ENCODE data around the gene ZNF662. TPM values are rescaled to one million over a fixed set of nuclear protein-coding genes. Genes with fewer than 3 reads are reported as not detected.

The ZNF662 gene
- total and polyA plus RNA-seq, 9 of the 15 experiments (the other 6 are each of a cell fraction or from before 2014, with no cell fraction given), result 0.07 to 0.55 (median 0.27) TPM

DNA sequence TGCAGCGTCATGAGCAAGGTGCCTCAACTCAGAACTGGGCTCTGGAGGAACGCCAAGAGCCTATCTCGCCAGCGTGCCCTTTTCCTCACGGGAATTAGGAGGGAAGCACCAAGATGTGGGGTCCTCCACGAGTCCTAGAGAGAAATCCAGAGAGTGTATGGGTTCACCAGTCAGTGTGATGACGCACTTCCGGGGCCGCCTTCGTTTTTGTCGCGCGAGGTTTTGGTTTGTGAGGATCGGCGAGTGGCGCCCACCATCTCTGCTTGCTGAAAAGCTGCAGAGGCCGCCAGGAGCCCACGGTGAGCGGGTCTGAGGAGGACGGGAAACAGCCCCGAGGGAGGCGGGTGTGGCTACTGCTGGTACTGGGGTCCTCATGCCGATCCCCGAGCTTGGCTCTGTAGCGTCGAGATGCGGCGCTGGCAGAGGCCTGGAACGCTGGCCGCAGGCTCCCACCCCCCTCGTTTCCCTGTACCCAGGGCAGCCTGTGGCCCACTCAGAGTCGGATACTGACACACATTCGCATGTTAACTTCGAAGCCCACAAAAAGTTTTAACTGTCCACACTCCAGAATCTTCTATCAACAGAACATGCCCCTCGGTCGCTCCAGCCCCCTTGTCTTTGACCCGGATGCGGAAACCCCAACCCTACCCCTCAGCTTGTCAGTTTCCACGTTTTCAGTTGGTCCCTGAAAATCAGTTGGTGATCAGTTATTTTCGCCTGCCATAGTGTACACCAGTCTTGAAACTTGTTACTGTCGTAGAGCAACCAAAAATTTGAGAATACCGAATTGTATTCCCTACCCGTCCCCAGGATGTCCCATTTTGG, 30.4 kb downstream of the ZNF662 start (continued):
- TF ChIP-seq MGA (IDR thresholded peaks at IDR 0.05) (peak; percentile 56; the same call in 1 of the 2 replicates), ILF3 (IDR thresholded peaks at IDR 0.05; ENCODE audit: borderline replicate concordance) (no peak), THRAP3 (IDR thresholded peaks at IDR 0.05; ENCODE audit: borderline replicate concordance) (no peak), RNF219 (CRISPR knock-in tag; IDR thresholded peaks at IDR 0.05) (no peak), GABPA (tag; conservative IDR thresholded peaks at IDR 0.05; ENCODE audit: low read depth) (peak; percentile 78), RBFOX2 (IDR thresholded peaks at IDR 0.05; ENCODE audit: low read depth, low read length) (peak; percentile 47), ZNF75A (CRISPR knock-in tag; IDR thresholded peaks at IDR 0.05) (no peak), NR2C1 (IDR thresholded peaks at IDR 0.05) (peak; percentile 89), NR2C1 (tag; IDR thresholded peaks at IDR 0.05) (peak; percentile 89)

Data from K562 (cell line).